HG02763 (cell line): ENCODE measurements around the gene TP53BP2.
A peak's percentile ranks its signal among the peaks of the same experiment; 100 is the strongest.
"Not testable (repeated sequence)": the region's sequence is repeated elsewhere in the genome, so short reads cannot be mapped to it uniquely, and the experiment has no call there.

Source experiments
- ATAC-seq: cut with Tn5 transposase; IDR thresholded peaks from one replicate; pipeline ENCODE4 v1.9.1; 2021; ENCODE audit warnings: mild to moderate bottlenecking, moderate library complexity; ENCODE audit not compliant: unreplicated experiment

The TP53BP2 gene, protein sequence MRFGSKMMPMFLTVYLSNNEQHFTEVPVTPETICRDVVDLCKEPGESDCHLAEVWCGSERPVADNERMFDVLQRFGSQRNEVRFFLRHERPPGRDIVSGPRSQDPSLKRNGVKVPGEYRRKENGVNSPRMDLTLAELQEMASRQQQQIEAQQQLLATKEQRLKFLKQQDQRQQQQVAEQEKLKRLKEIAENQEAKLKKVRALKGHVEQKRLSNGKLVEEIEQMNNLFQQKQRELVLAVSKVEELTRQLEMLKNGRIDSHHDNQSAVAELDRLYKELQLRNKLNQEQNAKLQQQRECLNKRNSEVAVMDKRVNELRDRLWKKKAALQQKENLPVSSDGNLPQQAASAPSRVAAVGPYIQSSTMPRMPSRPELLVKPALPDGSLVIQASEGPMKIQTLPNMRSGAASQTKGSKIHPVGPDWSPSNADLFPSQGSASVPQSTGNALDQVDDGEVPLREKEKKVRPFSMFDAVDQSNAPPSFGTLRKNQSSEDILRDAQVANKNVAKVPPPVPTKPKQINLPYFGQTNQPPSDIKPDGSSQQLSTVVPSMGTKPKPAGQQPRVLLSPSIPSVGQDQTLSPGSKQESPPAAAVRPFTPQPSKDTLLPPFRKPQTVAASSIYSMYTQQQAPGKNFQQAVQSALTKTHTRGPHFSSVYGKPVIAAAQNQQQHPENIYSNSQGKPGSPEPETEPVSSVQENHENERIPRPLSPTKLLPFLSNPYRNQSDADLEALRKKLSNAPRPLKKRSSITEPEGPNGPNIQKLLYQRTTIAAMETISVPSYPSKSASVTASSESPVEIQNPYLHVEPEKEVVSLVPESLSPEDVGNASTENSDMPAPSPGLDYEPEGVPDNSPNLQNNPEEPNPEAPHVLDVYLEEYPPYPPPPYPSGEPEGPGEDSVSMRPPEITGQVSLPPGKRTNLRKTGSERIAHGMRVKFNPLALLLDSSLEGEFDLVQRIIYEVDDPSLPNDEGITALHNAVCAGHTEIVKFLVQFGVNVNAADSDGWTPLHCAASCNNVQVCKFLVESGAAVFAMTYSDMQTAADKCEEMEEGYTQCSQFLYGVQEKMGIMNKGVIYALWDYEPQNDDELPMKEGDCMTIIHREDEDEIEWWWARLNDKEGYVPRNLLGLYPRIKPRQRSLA

GRCh38 chr1:223845810-223846682 lies at the start of gene TP53BP2:
TP53BP2 (minus strand) TSS chr1:223845947; CDS start chr1:223845680, 267 bp downstream.
- ATAC-seq, result peak; percentile 76

DNA sequence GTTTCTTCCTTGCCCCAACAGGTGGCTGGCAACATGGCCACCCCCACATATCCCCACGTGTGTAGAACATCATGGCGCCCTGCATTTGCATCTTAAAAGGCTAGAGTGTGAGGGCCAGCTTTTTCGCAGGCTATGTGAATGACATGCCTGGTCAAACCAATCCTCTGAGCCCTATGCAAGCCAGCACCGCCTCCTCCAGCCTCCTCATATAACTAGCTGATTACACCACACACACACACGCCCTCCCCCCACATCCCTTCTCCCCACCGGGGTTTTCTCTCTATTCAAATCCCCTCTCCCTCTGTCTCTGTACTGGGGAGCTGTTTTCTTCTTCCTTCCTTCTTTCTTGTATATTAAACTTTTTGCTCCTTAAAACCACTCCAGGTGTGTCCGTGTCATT lies 44.7 kb upstream of the TP53BP2 start:
- not testable (repeated sequence) for ATAC-seq

GRCh38 chr1:223889319-223889718 lies 43.6 kb upstream of the TP53BP2 start:
- ATAC-seq, result not testable (repeated sequence)

DNA sequence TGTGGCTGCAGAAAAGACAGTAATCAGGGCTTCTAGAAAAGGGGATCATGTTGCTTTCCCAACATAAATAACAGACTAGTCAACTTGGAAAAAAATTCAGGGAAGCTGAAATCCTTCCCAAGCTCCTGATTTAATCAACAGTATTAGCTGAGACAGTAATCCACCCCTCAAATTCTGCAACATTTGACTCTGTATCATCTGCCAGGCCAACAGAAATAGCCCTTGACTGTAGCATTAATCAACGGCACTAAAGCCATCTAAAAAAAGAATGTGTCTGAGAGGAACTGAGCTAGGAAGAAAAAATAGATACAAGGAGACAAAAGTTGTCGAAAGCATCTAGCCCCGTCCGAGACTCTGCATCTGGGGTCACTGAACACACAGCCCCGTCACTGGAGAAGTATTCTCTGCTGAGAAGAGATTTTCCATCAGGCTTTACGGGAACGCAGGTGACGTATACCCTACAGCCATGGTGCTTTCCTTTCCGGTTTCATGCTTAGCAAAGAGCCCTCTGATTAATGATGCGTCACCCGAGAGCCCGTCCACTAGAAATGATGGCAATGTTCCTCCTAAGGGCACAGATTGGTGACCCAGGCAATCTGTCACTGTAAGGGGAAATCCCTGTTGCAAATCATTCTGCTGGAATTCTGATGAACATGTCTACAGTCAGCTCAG lies 42.1 kb upstream of the TP53BP2 start:
- no peak for ATAC-seq

DNA sequence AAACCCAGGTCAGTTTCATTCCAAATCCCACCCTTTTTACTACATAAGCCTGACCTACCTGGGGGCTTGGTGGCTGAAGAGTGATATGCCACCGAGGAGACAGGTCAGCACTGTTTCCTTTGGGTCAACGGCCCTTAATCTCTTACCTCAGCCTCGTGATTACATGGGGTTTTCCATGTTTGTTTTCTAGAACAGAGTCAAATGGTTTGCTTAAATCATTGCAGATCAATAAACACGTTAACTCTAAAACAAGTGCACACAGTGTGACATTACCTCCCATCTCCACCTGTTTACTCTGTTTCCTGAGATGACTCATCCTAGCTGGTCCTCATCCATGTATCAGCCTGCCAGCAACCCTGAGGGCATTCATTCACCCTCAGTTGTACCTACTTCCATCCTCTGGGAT lies 40.8 kb upstream of the TP53BP2 start:
- no peak for ATAC-seq

DNA sequence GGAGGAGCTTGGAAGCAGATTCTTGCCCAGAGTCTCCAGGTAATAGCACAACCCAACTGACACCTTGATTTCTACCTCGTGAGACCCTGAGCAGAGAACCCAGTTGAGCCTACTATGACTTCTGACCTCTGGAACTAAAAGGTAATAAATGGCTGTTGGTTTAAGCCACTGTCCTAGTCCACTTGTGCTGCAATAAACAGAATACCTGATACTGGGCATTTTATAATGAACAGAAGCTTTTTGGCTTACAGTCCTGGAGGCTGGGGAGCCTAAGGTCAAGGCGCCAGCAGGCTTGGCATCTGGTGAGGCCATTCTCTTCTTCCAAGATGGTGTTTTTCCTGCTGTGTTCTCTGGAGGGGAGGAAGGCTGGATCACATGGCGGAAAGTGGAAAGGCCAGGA lies 39.9 kb upstream of the TP53BP2 start:
- ATAC-seq, result no peak

DNA sequence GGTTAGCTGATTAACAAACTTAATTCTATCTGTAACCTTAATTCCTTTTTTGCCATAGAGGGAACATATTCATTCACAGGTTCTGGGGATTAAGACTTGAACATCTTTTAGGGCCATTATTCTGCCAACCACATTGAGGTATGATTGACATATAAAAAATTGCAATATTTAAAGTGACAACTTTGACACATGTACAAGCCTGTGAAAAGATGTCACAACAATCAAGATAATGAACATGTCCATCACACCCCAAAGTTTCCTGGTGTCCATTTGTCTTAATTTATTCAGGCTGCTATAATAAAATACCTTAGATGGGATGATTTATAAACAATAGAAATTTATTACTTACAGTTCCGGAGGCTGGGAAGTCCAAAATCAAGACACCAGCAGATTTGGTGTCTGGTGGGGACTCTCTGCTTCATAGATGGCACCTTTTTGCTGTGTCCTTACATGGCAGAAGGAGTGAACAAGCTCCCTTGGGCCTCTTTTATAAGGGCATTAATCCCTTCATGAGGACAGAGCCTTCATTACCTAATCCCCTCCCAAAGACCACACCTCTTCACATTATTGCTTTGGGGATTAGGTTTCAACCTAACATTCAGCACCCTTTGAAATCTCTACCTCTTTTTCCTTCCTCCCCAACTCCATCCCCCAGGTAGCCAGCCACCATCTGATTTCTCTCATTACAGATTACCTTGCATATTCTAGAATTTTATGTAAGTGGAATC lies 33.0 kb upstream of the TP53BP2 start:
- no peak for ATAC-seq

GRCh38 chr1:223877804-223878203 lies 32.1 kb upstream of the TP53BP2 start:
- no peak for ATAC-seq

DNA sequence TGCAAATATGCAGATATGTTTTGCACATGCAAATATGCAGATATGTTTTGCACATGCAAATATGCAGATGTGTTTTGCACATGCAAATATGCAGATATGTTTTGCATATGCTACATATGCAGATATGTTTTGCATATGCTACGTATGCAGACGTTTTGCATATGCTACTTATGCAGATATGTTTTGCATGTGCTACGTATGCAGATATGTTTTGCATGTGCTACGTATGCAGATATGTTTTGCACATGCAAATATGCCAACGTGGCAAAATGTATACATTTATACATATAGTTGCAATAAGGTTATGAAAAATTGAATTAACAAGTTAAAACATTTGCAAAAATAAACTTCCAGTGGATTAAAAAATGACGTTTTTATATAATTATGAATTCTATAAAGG lies 30.8 kb upstream of the TP53BP2 start:
- no peak for ATAC-seq

GRCh38 chr1:223873044-223873443 lies 27.3 kb upstream of the TP53BP2 start:
- ATAC-seq, result no peak

DNA sequence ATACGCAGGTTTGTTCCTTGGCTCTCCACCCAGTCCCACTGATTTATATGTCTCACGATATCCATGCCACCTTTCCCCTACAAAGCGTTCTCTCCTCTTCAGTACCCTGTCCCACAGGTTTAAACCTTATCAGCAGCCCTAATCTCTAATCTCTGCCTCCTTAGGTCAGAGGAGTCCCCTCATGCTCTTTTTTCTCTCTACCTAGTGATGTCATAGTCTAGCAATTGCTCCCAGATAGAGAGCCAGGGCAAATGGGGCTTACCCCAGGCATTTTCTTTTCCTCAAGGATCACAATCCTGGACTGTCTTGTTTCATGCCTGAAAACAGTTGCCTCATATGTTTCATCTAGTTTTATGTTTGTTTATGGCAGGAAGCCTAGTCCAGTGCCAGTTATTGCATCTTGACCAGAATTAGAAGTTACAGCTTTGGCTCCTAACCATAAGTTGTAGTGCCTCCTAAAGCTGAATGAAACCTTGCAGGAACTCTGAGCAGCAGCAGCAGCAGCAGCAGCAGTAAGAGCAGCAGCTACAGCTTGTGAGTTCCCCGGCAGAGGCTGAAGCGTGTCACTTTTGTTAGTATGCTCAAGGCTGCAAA lies 26.7 kb upstream of the TP53BP2 start:
- no peak for ATAC-seq

DNA sequence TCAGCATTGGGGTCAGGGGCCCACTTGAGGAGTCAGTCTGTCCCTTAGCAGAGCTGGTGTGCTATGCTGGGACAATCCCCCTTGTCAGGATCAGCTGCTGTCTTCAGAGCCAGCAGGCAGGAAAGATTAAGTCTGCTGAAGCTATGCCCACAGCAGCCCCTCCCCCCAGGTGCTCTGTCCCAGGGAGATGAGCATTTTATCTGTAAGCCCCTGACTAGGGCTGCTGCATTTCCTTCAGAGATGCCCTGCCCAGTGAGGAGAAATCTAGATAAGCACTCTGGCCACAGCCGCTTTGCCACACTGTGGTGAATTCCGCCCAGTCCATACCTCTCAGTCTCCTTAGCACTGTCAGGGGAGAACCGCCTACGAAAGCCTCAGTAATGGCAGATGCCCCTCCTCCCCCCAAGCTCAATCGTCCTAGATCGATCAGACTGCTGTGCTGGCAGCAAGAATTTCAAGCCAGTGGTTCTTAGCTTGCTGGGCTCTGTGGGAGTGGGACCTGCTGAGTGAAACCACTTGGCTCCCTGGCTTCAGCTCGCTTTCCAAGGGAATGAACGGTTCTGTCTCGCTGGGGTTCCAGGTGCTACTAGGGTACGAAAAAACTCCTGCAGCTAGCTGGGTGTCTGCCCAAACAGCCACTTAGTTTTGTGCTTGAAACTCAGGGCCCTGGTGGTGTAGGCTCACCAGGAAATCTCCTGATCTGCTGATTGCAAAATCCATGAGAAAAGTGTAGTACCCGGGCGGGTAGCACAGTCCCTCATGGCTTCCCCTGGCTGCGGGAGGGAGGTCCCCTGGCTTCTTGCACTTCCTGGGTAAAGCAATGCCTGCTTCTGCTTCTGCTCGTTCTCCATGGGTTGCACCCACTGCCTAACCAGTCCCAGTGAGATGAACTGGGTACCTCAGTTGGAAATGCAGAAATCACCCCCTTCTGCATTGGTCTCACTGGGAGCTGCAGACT lies 25.1 kb upstream of the TP53BP2 start:
- no peak for ATAC-seq

DNA sequence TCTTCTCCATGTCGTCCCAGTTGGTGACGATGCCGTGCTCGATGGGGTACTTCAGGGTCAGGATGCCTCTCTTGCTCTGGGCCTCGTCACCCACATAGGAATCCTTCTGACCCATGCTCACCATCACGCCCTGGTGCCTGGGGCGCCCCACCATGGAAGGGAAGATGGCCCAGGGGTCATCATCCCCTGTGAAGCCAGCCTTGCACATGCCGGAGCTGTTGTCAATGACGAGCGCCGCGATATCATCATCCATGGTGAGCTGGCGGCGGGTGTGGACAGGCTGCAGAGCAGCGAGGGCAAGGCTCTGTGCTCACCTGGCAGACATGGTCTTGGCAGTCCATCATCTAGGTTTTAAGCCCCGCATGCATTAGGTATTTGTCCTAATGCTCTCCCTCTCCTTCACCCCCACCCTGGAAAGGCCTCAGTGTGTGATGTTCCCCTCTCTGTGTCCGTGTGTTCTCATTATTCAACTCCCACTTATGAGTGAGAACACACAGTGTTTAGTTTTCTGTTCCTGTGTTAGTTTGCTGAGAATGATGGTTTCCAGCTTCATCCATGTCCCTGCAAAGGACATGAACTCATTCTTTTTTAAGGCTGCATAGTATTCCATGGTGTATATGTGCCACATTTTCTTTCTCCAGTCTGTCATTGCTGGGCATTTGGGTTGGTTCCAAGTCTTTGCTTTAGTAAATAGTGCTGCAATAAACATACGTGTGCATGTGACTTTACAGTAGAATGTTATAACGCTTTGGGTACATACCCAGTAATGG lies 19.0 kb upstream of the TP53BP2 start:
- not testable (repeated sequence) for ATAC-seq

DNA sequence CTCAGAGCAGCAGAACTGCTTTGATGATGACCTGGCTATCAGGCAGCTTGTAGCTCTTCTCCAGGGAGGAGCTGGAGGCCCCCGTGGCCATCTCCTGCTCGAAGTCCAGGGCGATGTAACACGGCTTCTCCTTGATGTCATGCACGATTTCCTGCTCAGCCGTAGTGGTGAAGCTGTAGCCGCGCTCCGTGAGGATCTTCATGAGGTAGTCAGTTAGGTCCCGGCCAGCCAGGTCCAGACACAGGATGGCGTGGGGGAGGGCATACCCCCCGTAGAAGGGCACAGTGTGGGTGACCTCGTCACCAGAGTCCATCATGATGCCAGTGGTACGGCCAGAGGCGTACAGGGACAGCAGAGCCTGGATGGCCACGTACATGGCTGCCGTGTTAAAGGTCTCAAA lies 18.3 kb upstream of the TP53BP2 start:
- no peak for ATAC-seq

- no peak for ATAC-seq
Observed at GRCh38 chr1:223861904-223862303, 16.2 kb upstream of the TP53BP2 start.

- no peak for ATAC-seq
Observed at GRCh38 chr1:223860051-223860622, 14.4 kb upstream of the TP53BP2 start.

DNA sequence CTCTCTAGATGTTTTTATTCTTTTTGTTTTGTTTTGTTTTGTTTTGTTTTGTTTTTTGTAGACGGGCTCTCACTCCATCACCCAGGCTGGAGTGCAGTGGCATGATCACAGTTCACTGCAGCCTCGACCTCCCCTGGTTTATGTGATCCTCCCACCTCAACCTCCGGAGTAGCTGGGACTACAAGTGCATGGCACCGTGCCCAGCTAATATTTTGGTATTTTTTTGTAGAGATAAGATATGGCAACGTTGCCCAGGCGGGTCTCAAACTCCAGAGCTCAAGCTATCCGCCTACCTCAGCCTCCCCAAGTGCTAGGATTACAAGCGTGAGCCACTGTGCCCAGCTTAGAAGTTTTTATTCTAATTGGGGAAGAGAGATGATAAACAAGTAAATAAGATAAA lies 13.3 kb upstream of the TP53BP2 start:
- ATAC-seq, result no peak
